HepG2 (cell line): ENCODE results near the gene METTL23. TPM values are rescaled to one million over a fixed set of nuclear protein-coding genes. Genes with fewer than 3 reads are reported as not detected.

Source experiments
- AGO1 ChIP-seq: fragments of 200-400 bp; formaldehyde crosslinking; IDR thresholded peaks from 2 replicates; pipeline ENCODE4 v1.6.1; 2017; ENCODE audit warnings: mild to moderate bottlenecking, low read depth, low read length, moderate library complexity; ENCODE audit not compliant: poor library complexity, severe bottlenecking
- ASH2L ChIP-seq: fragments of 300-600, 200-600 bp; sonication (generic); IDR thresholded peaks from 2 replicates; pipeline ENCODE4 v1.7.0; 2017; ENCODE audit warnings: low read depth, mild to moderate bottlenecking, moderate library complexity, mixed read lengths, low read length; ENCODE audit not compliant: insufficient read length
- ATF1 ChIP-seq: IDR thresholded peaks from 2 replicates; pipeline ENCODE4 v1.6.1; 2016; ENCODE audit warnings: mild to moderate bottlenecking, control low read depth
- ERF ChIP-seq: IDR thresholded peaks from 2 replicates; pipeline ENCODE4 v1.6.1; 2018; ENCODE audit warnings: missing biosample characterization, missing genetic modification reagents
- EZH2 ChIP-seq: conservative IDR thresholded peaks from 2 replicates; pipeline ENCODE4 v1.6.1; 2012; ENCODE audit warnings: mild to moderate bottlenecking, low read depth, low read length, moderate library complexity
- GATAD2A ChIP-seq: IDR thresholded peaks from 2 replicates; pipeline ENCODE4 v1.6.1; 2016
- HMGA1 ChIP-seq: sonication (generic); formaldehyde crosslinking; conservative IDR thresholded peaks from 2 replicates; pipeline ENCODE4 v1.4.0; 2020; ENCODE audit warnings: missing genetic modification reagents
- HOXA5 ChIP-seq: sonication (generic); formaldehyde crosslinking; IDR thresholded peaks from 2 replicates; pipeline ENCODE4 v1.4.0; 2020; ENCODE audit warnings: missing genetic modification reagents
- KDM5A ChIP-seq: fragments of 200-600 bp; sonication (generic); IDR thresholded peaks from 2 replicates; pipeline ENCODE4 v1.7.0; 2018; ENCODE audit warnings: antibody characterized with exemption, mild to moderate bottlenecking, low read length, borderline replicate concordance
- KMT2B ChIP-seq: IDR thresholded peaks from 2 replicates; pipeline ENCODE4 v1.6.1; 2016; ENCODE audit warnings: missing genetic modification reagents, missing compliant biosample characterization
- RARA ChIP-seq: IDR thresholded peaks from 2 replicates; pipeline ENCODE4 v1.6.1; 2016; ENCODE audit warnings: missing genetic modification reagents, missing compliant biosample characterization
- SIX4 ChIP-seq: sonication (generic); formaldehyde crosslinking; IDR thresholded peaks from 2 replicates; pipeline ENCODE4 v1.4.0; 2020; ENCODE audit warnings: missing genetic modification reagents
- SNRNP70 ChIP-seq: fragments of 200-400 bp; formaldehyde crosslinking; IDR thresholded peaks from 2 replicates; pipeline ENCODE4 v1.6.1; 2017; ENCODE audit warnings: mild to moderate bottlenecking, low read depth, low read length, moderate library complexity
- STAT5B ChIP-seq: sonication (generic); formaldehyde crosslinking; IDR thresholded peaks from 2 replicates; pipeline ENCODE4 v1.4.0; 2020; ENCODE audit warnings: missing genetic modification reagents
- ZBTB49 ChIP-seq: sonication (generic); formaldehyde crosslinking; IDR thresholded peaks from 2 replicates; pipeline ENCODE4 v1.4.0; 2020; ENCODE audit warnings: missing genetic modification reagents, borderline replicate concordance
- ZFP90 ChIP-seq: sonication (generic); formaldehyde crosslinking; IDR thresholded peaks from 2 replicates; pipeline ENCODE4 v1.8.0; 2022; ENCODE audit warnings: missing genetic modification reagents, mild to moderate bottlenecking, inconsistent platforms, borderline replicate concordance
- ZNF605 ChIP-seq: sonication (generic); formaldehyde crosslinking; IDR thresholded peaks from 2 replicates; pipeline ENCODE4 v1.8.0; 2022; ENCODE audit warnings: mild to moderate bottlenecking, missing genetic modification reagents
- ZNF619 ChIP-seq: sonication (generic); formaldehyde crosslinking; IDR thresholded peaks from 2 replicates; pipeline ENCODE4 v1.4.0; 2020; ENCODE audit warnings: mild to moderate bottlenecking, missing genetic modification reagents
- ZNF703 ChIP-seq: sonication (generic); formaldehyde crosslinking; IDR thresholded peaks from 2 replicates; pipeline ENCODE4 v1.5.1; 2020; ENCODE audit warnings: missing genetic modification reagents, mild to moderate bottlenecking, moderate library complexity, borderline replicate concordance
- ZSCAN31 ChIP-seq: sonication (generic); formaldehyde crosslinking; IDR thresholded peaks from 2 replicates; pipeline ENCODE4 v1.5.0; 2020; ENCODE audit warnings: low read depth, mild to moderate bottlenecking, missing genetic modification reagents
- polyA plus RNA-seq, 8 experiments: library from polyadenylated mRNA; depleted of rRNA in 3 of 8; stranded (reverse) in 7 of 8; unstranded in 1 of 8; fragments of >200 nt; fragmentation: Illumina TruSeq in 4 of 8; extraction: Trizol in 4 of 8; gene quantifications; 2 replicates each; pipeline versions ENCODE4 v1.2.1 to v1.2.3, GENCODE V29; 2011 to 2016; ENCODE audit warnings: low read depth in 4 of 8, missing spikeins in 1 of 8, mixed read lengths in 1 of 8; ENCODE audit not compliant: insufficient read depth in 1 of 8
- total RNA-seq, 5 experiments: library from RNA; depleted of rRNA; stranded (reverse); fragments of >200 nt; fragmentation: Illumina TruSeq; extraction: Trizol; gene quantifications; 2 replicates each; pipeline ENCODE4 v1.2.3, GENCODE V29; 2016; ENCODE audit warnings: low read depth in 1 of 5
- TF ChIP-seq, protein P1 (sequence below): sonication (generic); formaldehyde crosslinking; IDR thresholded peaks from 2 replicates; pipeline ENCODE4 v1.4.0; 2020; ENCODE audit warnings: missing genetic modification reagents
- TF ChIP-seq, protein P2 (sequence below): sonication (generic); formaldehyde crosslinking; IDR thresholded peaks from 2 replicates; pipeline ENCODE4 v1.5.0; 2020; ENCODE audit warnings: missing genetic modification reagents
- TF ChIP-seq, protein P3 (sequence below): sonication (generic); formaldehyde crosslinking; IDR thresholded peaks from 2 replicates; pipeline ENCODE4 v1.5.0; 2020; ENCODE audit warnings: missing genetic modification reagents
- TF ChIP-seq, protein P4 (sequence below): sonication (generic); formaldehyde crosslinking; IDR thresholded peaks from 2 replicates; pipeline ENCODE4 v1.4.0; 2020; ENCODE audit warnings: missing genetic modification reagents

The METTL23 gene
- total and polyA plus RNA-seq, 2 of the 13 experiments (the other 11 are each of a cell fraction or from before 2014, with no cell fraction given), result 39.9 to 104 TPM

- TF ChIP-seq KDM5A, result peak; percentile 83
- no peak for TF ChIP-seq EZH2
- no peak for TF ChIP-seq ZBTB49 (CRISPR knock-in tag)
- TF ChIP-seq KMT2B (CRISPR knock-in tag), result no peak; the same call in 1 of the 2 replicates
- no peak for TF ChIP-seq STAT5B (CRISPR knock-in tag)
- no peak; the same call in none of the 2 replicates for TF ChIP-seq ZNF605 (CRISPR knock-in tag)
- TF ChIP-seq SIX4 (CRISPR knock-in tag), result peak; percentile 17; the same call in 1 of the 2 replicates
- no peak for TF ChIP-seq SNRNP70
- 0 out of 2 replicates have a peak, but pooled peaks have one; percentile 26 for TF ChIP-seq ERF (CRISPR knock-in tag)
- peak; percentile 73 for TF ChIP-seq ZSCAN31
- TF ChIP-seq ATF1 (CRISPR knock-in tag), result no peak
- no peak for TF ChIP-seq HOXA5 (CRISPR knock-in tag)
- TF ChIP-seq HMGA1 (CRISPR knock-in tag), result no peak
- TF ChIP-seq ZNF703, result no peak
- peak; percentile 78 for TF ChIP-seq ASH2L
- TF ChIP-seq, protein P1, sequence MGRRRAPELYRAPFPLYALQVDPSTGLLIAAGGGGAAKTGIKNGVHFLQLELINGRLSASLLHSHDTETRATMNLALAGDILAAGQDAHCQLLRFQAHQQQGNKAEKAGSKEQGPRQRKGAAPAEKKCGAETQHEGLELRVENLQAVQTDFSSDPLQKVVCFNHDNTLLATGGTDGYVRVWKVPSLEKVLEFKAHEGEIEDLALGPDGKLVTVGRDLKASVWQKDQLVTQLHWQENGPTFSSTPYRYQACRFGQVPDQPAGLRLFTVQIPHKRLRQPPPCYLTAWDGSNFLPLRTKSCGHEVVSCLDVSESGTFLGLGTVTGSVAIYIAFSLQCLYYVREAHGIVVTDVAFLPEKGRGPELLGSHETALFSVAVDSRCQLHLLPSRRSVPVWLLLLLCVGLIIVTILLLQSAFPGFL (CRISPR knock-in tag), result no peak
- TF ChIP-seq ZFP90 (CRISPR knock-in tag), result no peak
- TF ChIP-seq, protein P2, sequence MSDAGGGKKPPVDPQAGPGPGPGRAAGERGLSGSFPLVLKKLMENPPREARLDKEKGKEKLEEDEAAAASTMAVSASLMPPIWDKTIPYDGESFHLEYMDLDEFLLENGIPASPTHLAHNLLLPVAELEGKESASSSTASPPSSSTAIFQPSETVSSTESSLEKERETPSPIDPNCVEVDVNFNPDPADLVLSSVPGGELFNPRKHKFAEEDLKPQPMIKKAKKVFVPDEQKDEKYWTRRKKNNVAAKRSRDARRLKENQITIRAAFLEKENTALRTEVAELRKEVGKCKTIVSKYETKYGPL (CRISPR knock-in tag), result no peak
- peak; percentile 80 for TF ChIP-seq AGO1
- no peak for TF ChIP-seq RARA (CRISPR knock-in tag)
- TF ChIP-seq, protein P3, sequence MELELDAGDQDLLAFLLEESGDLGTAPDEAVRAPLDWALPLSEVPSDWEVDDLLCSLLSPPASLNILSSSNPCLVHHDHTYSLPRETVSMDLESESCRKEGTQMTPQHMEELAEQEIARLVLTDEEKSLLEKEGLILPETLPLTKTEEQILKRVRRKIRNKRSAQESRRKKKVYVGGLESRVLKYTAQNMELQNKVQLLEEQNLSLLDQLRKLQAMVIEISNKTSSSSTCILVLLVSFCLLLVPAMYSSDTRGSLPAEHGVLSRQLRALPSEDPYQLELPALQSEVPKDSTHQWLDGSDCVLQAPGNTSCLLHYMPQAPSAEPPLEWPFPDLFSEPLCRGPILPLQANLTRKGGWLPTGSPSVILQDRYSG (CRISPR knock-in tag), result no peak
- TF ChIP-seq GATAD2A (CRISPR knock-in tag), result peak; percentile 46; the same call in 1 of the 2 replicates
- peak; percentile 98 for TF ChIP-seq ZNF619
- TF ChIP-seq, protein P4, sequence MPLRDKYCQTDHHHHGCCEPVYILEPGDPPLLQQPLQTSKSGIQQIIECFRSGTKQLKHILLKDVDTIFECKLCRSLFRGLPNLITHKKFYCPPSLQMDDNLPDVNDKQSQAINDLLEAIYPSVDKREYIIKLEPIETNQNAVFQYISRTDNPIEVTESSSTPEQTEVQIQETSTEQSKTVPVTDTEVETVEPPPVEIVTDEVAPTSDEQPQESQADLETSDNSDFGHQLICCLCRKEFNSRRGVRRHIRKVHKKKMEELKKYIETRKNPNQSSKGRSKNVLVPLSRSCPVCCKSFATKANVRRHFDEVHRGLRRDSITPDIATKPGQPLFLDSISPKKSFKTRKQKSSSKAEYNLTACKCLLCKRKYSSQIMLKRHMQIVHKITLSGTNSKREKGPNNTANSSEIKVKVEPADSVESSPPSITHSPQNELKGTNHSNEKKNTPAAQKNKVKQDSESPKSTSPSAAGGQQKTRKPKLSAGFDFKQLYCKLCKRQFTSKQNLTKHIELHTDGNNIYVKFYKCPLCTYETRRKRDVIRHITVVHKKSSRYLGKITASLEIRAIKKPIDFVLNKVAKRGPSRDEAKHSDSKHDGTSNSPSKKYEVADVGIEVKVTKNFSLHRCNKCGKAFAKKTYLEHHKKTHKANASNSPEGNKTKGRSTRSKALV (CRISPR knock-in tag), result peak; percentile 16; the same call in 1 of the 2 replicates
These were observed 11.2 kb downstream of the METTL23 start, which contains the start of gene MFSD11 (continued) for GRCh38 chr17:76737676-76738467.
